HG02973 (cell line): ENCODE results near the gene ACSL1.

ENCODE experiments used
- ATAC-seq: cut with Tn5 transposase; IDR thresholded peaks from one replicate; pipeline ENCODE4 v1.9.1; 2021; ENCODE audit warnings: moderate library complexity; ENCODE audit not compliant: unreplicated experiment

Gene ACSL1

GRCh38 chr4:184732126-184732525, 93.6 kb downstream of the ACSL1 start:
- no peak for ATAC-seq

- ATAC-seq, result no peak
Observed at GRCh38 chr4:184731056-184731455, 94.7 kb downstream of the ACSL1 start.

- no peak for ATAC-seq
Observed at GRCh38 chr4:184729946-184730345, 95.8 kb downstream of the ACSL1 start.

GRCh38 chr4:184728858-184729257, 96.9 kb downstream of the ACSL1 start:
- no peak for ATAC-seq

GRCh38 chr4:184727430-184727829, 98.3 kb downstream of the ACSL1 start:
- no peak for ATAC-seq

- no peak for ATAC-seq
Observed at GRCh38 chr4:184722798-184723197, 103.0 kb downstream of the ACSL1 start.

GRCh38 chr4:184721254-184721653, 104.5 kb downstream of the ACSL1 start:
- no peak for ATAC-seq

GRCh38 chr4:184719407-184719806, 106.4 kb downstream of the ACSL1 start:
- ATAC-seq, result no peak

GRCh38 chr4:184715526-184715925, 110.2 kb downstream of the ACSL1 start:
- ATAC-seq, result no peak

GRCh38 chr4:184713887-184714286, 111.9 kb downstream of the ACSL1 start:
- ATAC-seq, result no peak

- no peak for ATAC-seq
Observed at GRCh38 chr4:184712322-184712721, 113.4 kb downstream of the ACSL1 start.

- no peak for ATAC-seq
Observed at GRCh38 chr4:184706453-184706852, 119.3 kb downstream of the ACSL1 start.

GRCh38 chr4:184705692-184706091, 120.1 kb downstream of the ACSL1 start:
- ATAC-seq, result no peak
